Transverse colon (tissue), 4 donors: Measurements from ENCODE around the gene CST9. TPM values are rescaled to one million over a fixed set of nuclear protein-coding genes. Genes with fewer than 3 reads are reported as not detected.

ENCODE experiments used
- DNase-seq: peaks from one replicate; pipeline ENCODE4 v3.0.0-alpha.2; 2019
- H3K27ac ChIP-seq, 4 donors: fragments of 200-600 bp; sonication (generic); 2 replicates each; pipeline ENCODE4 v1.5.1; 2016 to 2018; ENCODE audit warnings: inconsistent platforms in 4 of 4
- H3K27me3 ChIP-seq: fragments of 200-600 bp; sonication (generic); 2 replicates; pipeline ENCODE4 v1.5.1; 2017; ENCODE audit warnings: inconsistent platforms
- H3K36me3 ChIP-seq, 4 donors: fragments of 200-600 bp; sonication (generic); 2 replicates each; pipeline ENCODE4 v1.5.1; 2017 to 2019; ENCODE audit warnings: inconsistent platforms in 4 of 4
- H3K4me1 ChIP-seq, 4 donors: fragments of 200-600 bp; sonication (generic); 2 replicates each; pipeline ENCODE4 v1.5.1; 2017 to 2020; ENCODE audit warnings: inconsistent platforms in 4 of 4
- H3K4me3 ChIP-seq, 4 donors: fragments of 200-600 bp; sonication (generic); 1 replicate in 1 of 4; 2 replicates in 3 of 4; pipeline versions ENCODE4 v1.5.1 to v1.6.1; 2017 to 2019; ENCODE audit warnings: inconsistent platforms in 4 of 4
- H3K9me3 ChIP-seq, 2 donors: fragments of 200-600 bp; sonication (generic); 2 replicates each; pipeline ENCODE4 v1.5.1; 2017 to 2019; ENCODE audit warnings: inconsistent platforms in 2 of 2
- CTCF ChIP-seq, 5 experiments: fragments of 200-600 bp in 3 of 5; fragments of 450-650 bp in 2 of 5; sonication (generic) in 3 of 5; IDR thresholded peaks; 1 replicate in 2 of 5; 2 replicates in 3 of 5; pipeline ENCODE4 v1.5.1; 2016 to 2017; ENCODE audit warnings: antibody characterized with exemption in 5 of 5, inconsistent platforms in 3 of 5, mild to moderate bottlenecking in 2 of 5, moderate library complexity in 1 of 5
- EP300 ChIP-seq: sonication (generic); formaldehyde crosslinking; IDR thresholded peaks from one replicate; pipeline ENCODE4 v1.6.1; 2017; ENCODE audit warnings: antibody characterized with exemption, low read depth
- POLR2A ChIP-seq: fragments of 450-650 bp; IDR thresholded peaks from one replicate; pipeline ENCODE4 v1.6.1; 2016; ENCODE audit warnings: antibody characterized with exemption, mild to moderate bottlenecking, moderate library complexity
- POLR2AphosphoS5 ChIP-seq, 3 donors: sonication (generic); formaldehyde crosslinking; IDR thresholded peaks; one replicate each; pipeline ENCODE4 v1.6.1; 2016; ENCODE audit warnings: antibody characterized with exemption in 3 of 3
- WGBS, 2 donors: methylation state at CpG; one replicate each; pipeline ENCODE4 v1.1.5; 2018; ENCODE audit warnings: low coverage in 1 of 2; 5-methylcytosine and 5-hydroxymethylcytosine counted together
- in situ Hi-C, 4 donors: fragments of 200-750 bp; cut with MboI; loops; one replicate each; pipeline versions ENCODE4 v1.15.0 to v1.15.1; 2017; ENCODE audit warnings: low sequenced_read_pairs in 3 of 4, low pct_ligation_motif_present in 1 of 4, low pct_unique_long_range_greater_than_20kb in 1 of 4
- intact Hi-C: fragments of 100-400 bp; cut with DNase I; formaldehyde crosslinking; loops from one replicate; pipeline ENCODE4 v1.15.1; 2023; ENCODE audit warnings: low total_unique reads
- total RNA-seq, 4 donors: library from RNA; depleted of rRNA; stranded (reverse); fragments of >200 nt; gene quantifications; one replicate each; pipeline ENCODE4 v1.1.0, GENCODE V29; 2016

The CST9 gene
- total RNA-seq, 4 donors from 2014 or later, result not detected

- no peaks in the 10 kb centered on the region for H3K9me3 ChIP-seq
- no peak overlapping the region for H3K4me3 ChIP-seq
- TF ChIP-seq EP300, result no peak
- in situ Hi-C loops, result loop anchor here in 3 of 4 donors (10.0 to 25.0 kb wide), 4 partner anchors 169 to 927 kb away; partner anchors contain the start of gene CSTL1 (in 1 of the 3)
- peak overlapping the region; percentile 36 to 53 (median 48) for H3K27ac ChIP-seq
- DNase-seq, result no peak
- intact Hi-C loops, result no loop called here
- peaks cover 0 to 12% (median 3%) of the 10 kb centered on the region in 4 donors for H3K4me1 ChIP-seq
- WGBS, 2 donors, result 81% methylated on average over 5 of the region's 5 CpGs; no CpG with 5 or more reads in 1 of the 2 donors
- H3K27me3 ChIP-seq, result no peaks in the 10 kb centered on the region
- no peaks in the 10 kb centered on the region for H3K36me3 ChIP-seq
Measured at GRCh38 chr20:23614163-23614562, 8.4 kb upstream of the CST9 start.

GRCh38 chr20:23613676-23614075, 8.0 kb upstream of the CST9 start:
- Histone ChIP-seq H3K27me3 (no peaks in the 10 kb centered on the region), H3K36me3 (no peaks in the 10 kb centered on the region), H3K4me1 (peaks cover 0 to 12% (median 3%) of the 10 kb centered on the region in 4 donors), H3K4me3 (no peak overlapping the region), H3K27ac (peak overlapping the region; percentile 36 to 53 (median 48)), H3K9me3 (no peaks in the 10 kb centered on the region)
- in situ Hi-C loops (loop anchor here in 3 of 4 donors (10.0 to 25.0 kb wide), 4 partner anchors 169 to 926 kb away; partner anchors contain the start of gene CSTL1 (in 1 of the 3)), intact Hi-C loops (no loop called here)
- no peak for DNase-seq
- TF ChIP-seq POLR2A, result no peak

GRCh38 chr20:23612396-23612795, 6.7 kb upstream of the CST9 start:
- intact Hi-C loops (no loop called here), in situ Hi-C loops (loop anchor here in 3 of 4 donors (10.0 to 25.0 kb wide), 4 partner anchors 168 to 925 kb away; partner anchors contain the start of gene CSTL1 (in 1 of the 3))
- no peak for DNase-seq
- no peak overlapping the region for H3K27ac ChIP-seq
- H3K4me1 ChIP-seq, result peaks cover 0 to 12% (median 3%) of the 10 kb centered on the region in 4 donors
- no peak for TF ChIP-seq EP300
- TF ChIP-seq POLR2A, result no peak
- no peak for TF ChIP-seq POLR2AphosphoS5 (IDR thresholded peaks at IDR 0.05)
- WGBS, 2 donors, result 57 to 81% methylated on average over 2 of the region's 2 CpGs
- no peaks in the 10 kb centered on the region for H3K36me3 ChIP-seq
- H3K27me3 ChIP-seq, result no peaks in the 10 kb centered on the region
- no peaks in the 10 kb centered on the region for H3K9me3 ChIP-seq
- H3K4me3 ChIP-seq, result no peak overlapping the region

- Histone ChIP-seq H3K4me3 (no peak overlapping the region), H3K36me3 (no peaks in the 10 kb centered on the region), H3K27me3 (no peaks in the 10 kb centered on the region), H3K9me3 (no peaks in the 10 kb centered on the region), H3K27ac (no peak overlapping the region), H3K4me1 (peaks cover 0 to 12% (median 3%) of the 10 kb centered on the region in 4 donors)
- 89 to 94% methylated on average over 5 of the region's 5 CpGs for WGBS, 2 donors
- intact Hi-C loops, result loop anchor here (5.0 kb wide), 1 partner anchor 167 kb away; no protein-coding TSS in a partner anchor
- in situ Hi-C loops, result loop anchor here in 3 of 4 donors (10.0 to 25.0 kb wide), 4 partner anchors 165 to 922 kb away; partner anchors contain the start of gene CSTL1 (in 1 of the 3)
- no peak for DNase-seq
- TF ChIP-seq POLR2AphosphoS5 (IDR thresholded peaks at IDR 0.05) (no peak), POLR2A (no peak), EP300 (no peak), CTCF (IDR thresholded peaks at IDR 0.05) (no peak)
Measured at GRCh38 chr20:23609486-23610109, 3.9 kb upstream of the CST9 start.

- TF ChIP-seq POLR2A (no peak), POLR2AphosphoS5 (IDR thresholded peaks at IDR 0.05) (no peak), CTCF (IDR thresholded peaks at IDR 0.05) (no peak), EP300 (no peak)
- 84% methylated on average over 18 of the region's 18 CpGs; no CpG with 5 or more reads in 1 of the 2 donors for WGBS, 2 donors
- Histone ChIP-seq H3K27ac (no peak overlapping the region), H3K4me1 (peaks cover 0 to 3% (median 0%) of the 10 kb centered on the region in 4 donors), H3K36me3 (no peaks in the 10 kb centered on the region), H3K9me3 (no peaks in the 10 kb centered on the region), H3K4me3 (no peak overlapping the region), H3K27me3 (no peaks in the 10 kb centered on the region)
- DNase-seq, result no peak
- in situ Hi-C loops, result loop anchor here in 2 of 4 donors (10.0 to 25.0 kb wide), 4 partner anchors 164 to 921 kb away; partner anchors contain the start of gene CSTL1 (in 1 of the 2)
- intact Hi-C loops, result loop anchor here (5.0 kb wide), 1 partner anchor 166 kb away; no protein-coding TSS in a partner anchor
Measured at GRCh38 chr20:23608251-23608846, 2.6 kb upstream of the CST9 start.
